Suppressor macrophage treated with lipopolysaccharide for 1 hour (primary cell): ENCODE measurements around the gene POLA2.
"Not testable (repeated sequence)": the region's sequence is repeated elsewhere in the genome, so short reads cannot be mapped to it uniquely, and the experiment has no call there.

ENCODE experiments used
- DNase-seq, 3 donors: peaks; one replicate each; pipeline ENCODE4 v3.0.0-alpha.2; 2020 to 2022

The POLA2 gene, protein sequence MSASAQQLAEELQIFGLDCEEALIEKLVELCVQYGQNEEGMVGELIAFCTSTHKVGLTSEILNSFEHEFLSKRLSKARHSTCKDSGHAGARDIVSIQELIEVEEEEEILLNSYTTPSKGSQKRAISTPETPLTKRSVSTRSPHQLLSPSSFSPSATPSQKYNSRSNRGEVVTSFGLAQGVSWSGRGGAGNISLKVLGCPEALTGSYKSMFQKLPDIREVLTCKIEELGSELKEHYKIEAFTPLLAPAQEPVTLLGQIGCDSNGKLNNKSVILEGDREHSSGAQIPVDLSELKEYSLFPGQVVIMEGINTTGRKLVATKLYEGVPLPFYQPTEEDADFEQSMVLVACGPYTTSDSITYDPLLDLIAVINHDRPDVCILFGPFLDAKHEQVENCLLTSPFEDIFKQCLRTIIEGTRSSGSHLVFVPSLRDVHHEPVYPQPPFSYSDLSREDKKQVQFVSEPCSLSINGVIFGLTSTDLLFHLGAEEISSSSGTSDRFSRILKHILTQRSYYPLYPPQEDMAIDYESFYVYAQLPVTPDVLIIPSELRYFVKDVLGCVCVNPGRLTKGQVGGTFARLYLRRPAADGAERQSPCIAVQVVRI

DNA sequence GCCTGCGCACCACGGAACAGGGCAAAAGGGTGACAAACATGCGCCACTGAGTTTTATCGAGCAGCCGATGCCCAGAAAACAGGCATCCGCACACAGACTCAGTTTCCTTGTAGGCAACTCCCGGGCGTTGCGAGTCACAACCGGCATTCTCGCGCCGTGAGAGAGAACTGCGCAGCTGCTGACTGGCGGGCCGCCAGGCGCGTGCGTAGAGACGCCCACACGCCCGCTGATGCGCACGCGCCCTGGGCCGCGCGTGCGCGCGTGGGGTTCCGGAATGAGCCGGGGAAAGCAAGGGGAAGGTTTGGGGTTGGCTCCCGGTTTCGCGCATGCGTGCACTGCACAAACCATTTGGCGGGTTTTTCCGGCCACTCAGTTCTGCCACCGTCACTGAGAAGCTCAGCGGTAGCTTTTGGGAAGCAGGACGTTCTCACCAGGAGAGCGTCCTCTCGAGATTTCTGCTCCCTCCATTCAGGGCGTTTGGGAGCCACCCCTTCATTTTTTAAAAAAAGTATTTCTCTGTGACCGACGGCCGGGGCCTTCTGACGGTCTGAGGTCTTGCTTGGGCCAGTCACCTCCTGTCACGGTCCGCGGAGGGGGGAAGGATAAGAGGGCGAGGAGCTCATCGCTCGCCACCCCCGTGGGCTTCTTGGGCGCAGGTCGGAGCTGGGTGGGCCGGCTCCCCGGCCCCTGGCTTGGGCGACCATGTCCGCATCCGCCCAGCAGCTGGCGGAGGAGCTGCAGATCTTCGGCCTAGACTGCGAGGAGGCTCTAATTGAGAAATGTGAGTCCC is at the start of gene POLA2:
POLA2 (plus strand) TSS at position 372 of the 790 bp plus-strand sequence; CDS start at position 703, 331 bp downstream.
- DNase-seq = peak; percentile 99 to 100 (median 100)

DNA sequence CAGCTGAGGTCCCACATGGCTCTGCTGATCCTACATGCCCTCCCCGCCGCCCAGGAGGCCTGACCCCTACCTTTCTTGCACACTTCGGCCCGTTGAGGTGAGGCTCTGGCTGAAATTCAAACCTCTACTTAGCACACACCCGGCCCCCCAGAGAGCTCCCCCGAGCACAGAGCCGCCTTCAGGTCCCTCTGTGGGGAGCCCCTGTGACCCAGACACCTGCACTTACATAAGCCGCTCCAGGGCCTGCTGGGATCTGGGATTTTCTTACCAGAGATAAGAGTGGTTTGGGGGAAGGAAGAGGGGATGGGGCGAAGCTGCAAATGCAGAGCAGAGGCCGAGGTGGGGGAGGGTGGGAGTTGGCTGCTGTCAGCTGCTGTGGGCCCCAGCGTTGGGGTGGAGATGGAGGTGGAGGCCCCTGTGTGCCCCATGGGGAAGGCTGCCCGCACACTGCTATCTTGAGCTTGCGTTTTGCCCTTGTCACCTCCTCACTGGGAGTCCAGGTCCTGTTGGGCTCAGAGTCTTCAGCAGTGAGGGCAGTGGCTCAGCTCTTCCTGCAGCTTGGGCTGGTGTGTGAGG is 49.4 kb upstream of the POLA2 start:
- no peak for DNase-seq

DNA sequence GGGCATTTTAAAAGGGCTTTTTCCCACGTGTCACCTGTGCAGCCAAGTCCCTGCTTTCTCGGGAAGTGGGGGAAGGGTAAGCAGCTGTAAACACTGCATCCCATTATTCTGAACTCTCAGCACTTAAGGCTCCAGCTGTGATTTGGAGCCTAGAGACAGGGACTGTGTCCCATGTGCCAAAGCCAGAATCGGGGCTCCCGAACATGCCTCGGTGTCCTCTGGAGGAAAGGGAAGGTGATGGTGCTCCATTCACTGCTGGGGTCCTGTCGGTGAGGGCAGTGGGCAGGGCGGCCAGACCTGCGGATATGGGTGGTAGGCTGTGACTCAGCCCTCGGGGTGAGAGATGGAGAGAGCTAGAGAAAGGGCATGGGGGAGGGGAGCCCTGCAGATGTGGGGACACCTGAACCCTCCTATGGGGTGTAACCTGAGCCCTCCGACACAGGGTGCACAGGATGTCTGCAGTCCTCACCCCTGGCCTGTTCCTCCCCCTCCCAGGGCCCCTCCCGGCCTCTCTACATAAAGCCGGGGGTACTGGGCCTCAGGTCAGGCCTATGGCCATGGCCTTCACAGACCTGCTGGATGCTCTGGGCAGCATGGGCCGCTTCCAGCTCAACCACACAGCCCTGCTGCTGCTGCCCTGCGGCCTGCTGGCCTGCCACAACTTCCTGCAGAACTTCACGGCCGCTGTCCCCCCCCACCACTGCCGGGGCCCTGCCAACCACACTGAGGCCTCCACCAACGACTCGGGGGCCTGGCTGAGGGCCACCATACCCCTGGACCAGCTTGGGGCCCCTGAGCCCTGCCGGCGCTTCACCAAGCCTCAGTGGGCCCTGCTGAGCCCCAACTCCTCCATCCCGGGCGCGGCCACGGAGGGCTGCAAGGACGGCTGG is 48.2 kb upstream of the POLA2 start:
- DNase-seq = no peak

DNA sequence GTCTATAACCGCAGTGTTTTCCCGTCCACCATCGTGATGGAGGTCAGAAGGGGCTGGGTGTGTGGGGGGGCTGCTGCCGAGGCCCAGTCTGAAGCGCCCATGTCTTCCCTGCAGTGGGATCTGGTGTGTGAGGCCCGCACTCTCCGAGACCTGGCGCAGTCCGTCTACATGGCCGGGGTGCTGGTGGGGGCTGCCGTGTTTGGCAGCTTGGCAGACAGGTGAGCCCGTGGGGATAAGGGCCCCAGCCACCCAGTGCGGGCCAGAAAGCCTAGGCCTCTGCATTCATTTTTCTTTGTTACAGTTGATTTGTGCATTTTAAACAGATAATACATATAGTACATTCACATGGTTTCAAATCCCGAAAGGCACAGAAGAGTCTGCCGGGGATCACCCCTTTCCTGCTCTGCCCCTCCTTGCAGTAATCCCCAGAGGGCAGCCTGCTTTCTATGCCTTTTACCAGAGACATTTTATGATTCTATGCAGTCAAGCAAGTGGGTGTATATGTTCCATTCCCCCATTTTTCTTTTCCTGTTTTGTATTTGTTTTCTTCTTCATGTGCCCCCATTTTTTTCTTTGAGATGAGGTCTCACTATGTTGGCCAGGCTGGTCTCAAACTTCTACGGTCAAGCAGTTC is 47.4 kb upstream of the POLA2 start:
- DNase-seq = no peak

DNA sequence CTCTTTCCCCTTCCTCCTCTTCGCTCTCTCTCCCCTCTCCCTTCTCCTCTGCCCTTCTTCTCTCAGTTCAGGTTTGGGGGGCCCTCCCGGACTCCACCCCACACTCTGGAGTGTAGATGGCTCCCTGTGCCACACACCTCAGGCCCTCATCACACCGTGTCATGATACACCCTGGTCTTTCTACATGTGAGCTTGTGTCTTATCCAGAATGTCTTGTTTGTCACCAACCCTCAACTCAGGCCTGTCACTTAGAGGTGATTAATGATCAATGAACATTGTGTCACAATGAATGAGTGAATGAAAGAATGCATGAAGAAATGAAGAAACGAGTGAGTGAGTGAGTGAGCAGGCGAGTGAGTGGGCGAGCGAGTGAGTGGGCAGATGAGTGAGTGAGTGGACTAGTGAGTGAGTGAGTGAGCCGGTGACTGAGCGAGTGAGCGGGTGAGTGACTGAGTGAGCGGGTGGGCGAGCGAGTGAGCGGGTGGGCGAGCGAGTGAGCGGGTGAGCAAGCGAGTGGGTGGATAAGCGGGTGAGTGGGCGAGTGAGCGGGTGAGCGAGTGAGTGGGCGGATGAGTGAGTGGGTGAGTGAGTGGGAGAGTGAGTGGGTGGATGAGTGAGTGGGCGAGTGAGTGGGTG is 46.2 kb upstream of the POLA2 start:
- DNase-seq = peak; percentile 43 to 67 (median 50)

DNA sequence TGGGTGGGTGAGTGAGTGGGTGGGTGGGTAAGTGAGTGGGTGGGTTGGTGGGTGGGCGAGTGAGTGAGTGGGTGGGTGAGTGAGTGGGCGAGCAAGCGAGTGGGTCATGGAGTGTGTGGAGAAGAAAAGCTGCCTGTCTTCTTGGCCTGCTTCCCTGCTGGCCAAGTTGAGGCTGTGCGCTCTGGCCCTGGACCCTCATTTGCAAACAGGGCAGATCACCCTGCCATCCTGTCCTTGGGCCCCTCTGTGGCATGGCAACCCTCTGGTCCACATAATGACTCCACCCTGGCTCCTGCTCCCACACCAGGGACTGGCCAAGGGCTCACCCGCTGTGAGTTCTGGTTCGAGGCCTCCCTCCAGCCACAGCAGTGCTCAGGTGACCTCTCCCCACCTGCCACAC is 44.9 kb upstream of the POLA2 start:
- DNase-seq = no peak

DNA sequence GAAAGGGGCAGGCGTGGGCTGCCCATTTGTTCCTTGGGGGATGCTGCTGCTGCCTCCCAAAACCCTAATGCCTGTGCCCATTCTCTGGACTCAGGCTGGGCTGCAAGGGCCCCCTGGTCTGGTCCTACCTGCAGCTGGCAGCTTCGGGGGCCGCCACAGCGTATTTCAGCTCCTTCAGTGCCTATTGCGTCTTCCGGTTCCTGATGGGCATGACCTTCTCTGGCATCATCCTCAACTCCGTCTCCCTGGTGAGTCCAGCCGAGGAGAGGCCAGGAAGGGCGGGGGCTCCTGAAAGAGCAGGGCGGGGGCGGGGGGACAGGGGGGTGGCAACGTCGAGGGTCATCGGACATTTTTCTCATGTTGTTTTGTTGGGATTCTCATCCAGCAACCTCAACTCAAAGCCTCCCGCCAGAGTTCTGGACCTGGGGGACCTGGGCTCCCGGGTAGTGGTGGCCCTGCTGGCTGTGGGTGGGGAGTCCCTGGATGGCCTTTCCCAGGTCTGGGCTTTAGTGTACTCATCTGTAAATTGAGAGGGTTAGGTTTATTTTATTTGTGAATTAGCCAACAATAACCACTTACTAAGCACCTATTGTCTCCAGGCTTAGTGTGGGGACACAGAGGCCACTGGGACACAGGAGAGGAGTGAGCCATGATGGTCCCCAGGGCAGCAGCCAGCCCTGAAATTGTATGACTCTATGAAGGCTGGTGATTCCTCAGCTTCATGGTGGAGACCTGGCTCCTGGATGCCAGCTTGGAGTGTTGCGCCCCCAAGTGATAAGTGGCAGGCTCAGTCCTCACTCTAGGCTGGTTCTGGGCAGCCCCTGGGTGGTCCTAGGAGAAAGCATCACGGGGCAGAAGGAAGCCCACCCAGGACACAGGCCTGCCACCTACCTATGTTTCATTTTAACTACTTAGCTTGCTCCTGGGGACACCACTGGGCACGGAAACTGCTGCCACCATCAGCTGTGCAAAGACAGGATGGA is 44.0 kb upstream of the POLA2 start:
- DNase-seq = no peak

DNA sequence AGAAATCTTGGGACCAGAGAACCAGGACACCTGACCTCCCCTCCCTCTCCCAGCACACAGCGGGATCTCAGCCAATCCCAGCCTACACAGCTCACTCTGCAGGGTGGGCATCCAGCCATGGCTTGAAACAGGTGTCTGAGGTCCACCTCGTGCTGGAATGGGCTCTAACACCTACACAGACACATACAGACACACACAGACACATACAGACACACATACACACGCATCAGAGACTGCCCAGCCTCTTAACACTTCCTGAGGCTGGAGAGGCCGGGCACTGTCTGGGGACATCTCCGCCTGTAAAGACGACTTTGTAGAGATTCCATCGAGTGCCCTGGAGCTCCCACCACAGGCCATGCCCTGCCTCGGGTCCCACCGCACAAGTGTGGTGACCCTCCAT is 43.3 kb upstream of the POLA2 start:
- no peak for DNase-seq

DNA sequence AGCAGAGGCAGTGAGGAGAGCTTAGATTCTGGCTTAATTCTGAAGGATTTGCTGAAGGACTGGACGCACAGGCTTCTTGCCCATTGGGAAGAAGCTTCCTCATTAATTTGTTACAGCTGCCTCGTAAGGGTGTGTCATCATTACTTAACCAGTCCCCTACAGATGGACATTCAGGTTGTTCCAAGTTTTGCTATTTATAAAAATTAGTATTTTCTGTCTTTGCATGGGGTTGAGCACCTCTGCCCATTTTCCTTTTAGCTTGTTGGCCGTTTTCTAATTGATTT is 41.9 kb upstream of the POLA2 start:
- DNase-seq = peak; percentile 42 to 60 (median 46)

DNA sequence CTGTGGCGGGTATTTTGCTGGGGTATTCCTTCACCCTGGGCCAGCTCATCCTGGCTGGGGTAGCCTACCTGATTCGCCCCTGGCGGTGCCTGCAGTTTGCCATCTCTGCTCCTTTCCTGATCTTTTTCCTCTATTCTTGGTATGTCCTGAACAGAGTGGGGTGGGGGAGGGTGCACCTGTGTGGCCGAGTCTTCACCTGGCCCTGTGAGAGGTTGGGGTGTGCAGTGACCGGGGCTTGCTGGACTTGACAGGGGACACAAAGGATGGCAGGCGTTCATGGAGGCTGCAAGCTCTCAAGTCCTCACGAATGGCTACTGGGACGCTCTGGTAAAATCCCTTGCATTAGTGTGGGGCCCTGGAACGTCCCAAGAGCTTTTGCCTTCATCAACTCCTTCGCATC is 40.7 kb upstream of the POLA2 start:
- no peak for DNase-seq

DNA sequence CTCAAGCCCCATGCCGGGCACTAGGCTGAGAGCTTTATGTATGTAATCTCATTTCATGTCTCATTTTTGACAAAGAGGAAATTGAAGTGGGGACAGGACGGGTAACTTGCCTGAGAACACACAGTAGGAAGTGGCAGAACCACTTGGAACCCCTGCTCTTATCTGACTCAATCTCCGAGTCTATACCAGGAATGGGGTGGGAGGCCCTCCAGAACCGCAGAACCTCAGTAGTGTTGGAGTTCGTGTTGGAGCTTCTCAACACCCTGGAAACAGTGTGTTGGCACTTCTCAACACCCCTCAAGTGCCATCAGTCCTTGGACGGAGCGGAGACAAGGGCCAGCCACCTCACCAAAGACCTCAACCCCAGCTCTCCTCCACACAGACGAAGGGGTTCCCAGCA is 38.8 kb upstream of the POLA2 start:
- DNase-seq = peak; percentile 35 to 53 (median 52)

DNA sequence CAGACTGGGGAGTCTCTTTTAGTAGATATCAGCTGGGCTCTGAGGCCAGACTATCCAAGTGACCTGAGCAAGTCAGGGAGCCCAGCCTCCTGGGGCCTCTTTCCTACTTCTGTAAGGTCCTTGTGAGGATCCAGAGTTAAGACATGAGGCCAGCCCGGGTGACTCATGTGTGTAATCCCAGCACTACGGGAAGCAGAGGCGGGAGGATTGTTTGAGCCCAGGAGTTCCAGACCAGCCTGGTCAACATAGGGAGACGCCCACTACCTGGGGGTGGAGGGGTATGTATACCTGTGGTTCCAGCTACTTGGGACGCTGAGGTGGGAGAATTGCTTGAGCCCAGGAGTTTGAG is 36.9 kb upstream of the POLA2 start:
- DNase-seq = peak; percentile 77 to 81 (median 80)

DNA sequence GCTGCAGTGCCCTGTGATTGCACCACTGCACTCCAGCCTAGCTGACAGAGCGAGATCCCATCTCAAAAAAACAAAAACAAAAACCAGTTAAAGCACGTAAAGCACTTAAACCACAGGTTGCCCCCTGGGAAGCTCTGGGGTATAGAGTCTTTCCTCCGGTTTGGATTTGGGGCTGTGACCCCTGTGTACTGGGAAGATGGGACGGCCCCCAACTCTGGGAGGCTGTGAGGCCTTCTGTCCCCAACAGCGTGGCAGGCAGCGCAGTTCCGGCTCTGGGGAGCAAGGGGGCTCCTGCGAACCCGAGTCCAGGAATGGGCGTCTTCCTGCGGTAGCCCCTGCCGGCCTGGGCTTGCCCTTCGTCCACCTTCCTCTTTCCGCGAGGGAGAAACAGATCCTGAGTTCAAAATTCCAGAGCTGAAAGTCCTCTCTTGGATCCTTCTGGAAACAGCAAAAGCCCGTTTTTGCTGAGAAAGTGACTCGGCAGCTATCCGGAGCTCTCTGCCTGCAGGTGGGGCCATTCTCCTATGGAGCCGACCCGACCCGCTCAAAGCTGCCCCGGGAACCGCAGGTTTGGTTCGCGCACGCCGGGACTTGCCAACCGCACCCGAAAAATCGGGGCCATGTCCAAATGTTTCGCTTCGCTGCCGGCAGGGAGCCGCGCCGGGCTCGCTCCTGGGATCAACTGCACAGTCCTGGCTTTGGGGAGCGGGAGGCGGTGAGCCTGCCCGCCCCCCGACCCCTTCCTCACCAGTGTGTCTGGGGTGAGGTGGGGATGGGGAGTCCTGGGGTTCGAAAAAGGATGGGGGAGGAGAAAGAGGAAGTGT is 36.3 kb upstream of the POLA2 start:
- peak; percentile 43 to 59 (median 49) for DNase-seq

DNA sequence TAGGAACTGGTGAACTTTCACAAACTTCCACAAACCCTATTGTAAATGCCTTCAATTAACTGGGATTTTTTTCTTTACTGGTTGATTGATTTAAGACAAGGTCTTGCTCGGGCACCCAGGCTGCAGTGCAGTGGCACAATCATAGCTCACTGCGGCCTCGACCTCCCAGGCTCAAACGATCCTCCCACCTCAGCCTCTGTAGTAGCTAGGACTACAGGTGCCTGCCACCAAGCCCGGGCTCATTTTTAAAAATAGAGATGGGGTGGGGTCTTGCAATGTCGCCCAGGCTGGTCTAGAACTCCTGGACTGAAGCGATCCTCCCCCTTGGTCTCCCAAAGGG is 35.7 kb upstream of the POLA2 start:
- peak in 2 of 3 donors; percentile 31 to 38 for DNase-seq

DNA sequence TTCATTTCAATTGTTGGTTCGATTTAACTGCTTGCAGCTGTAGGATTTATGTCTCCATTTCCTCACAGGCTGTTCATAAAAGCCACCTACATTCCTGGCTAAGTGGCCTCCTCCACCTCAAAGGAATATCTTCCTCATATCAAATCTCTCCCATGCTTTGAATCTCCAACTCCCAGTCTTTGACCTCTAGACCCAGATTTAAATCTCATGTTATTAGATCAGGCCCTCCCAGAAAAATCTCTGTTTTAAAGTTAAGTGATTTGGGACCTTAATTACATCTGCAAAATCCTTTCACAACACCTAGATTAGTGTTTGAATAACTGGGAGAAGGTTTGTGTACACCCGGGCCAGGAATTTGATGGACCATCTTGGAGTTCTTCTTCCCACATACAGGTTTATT is 33.9 kb upstream of the POLA2 start:
- DNase-seq = no peak

DNA sequence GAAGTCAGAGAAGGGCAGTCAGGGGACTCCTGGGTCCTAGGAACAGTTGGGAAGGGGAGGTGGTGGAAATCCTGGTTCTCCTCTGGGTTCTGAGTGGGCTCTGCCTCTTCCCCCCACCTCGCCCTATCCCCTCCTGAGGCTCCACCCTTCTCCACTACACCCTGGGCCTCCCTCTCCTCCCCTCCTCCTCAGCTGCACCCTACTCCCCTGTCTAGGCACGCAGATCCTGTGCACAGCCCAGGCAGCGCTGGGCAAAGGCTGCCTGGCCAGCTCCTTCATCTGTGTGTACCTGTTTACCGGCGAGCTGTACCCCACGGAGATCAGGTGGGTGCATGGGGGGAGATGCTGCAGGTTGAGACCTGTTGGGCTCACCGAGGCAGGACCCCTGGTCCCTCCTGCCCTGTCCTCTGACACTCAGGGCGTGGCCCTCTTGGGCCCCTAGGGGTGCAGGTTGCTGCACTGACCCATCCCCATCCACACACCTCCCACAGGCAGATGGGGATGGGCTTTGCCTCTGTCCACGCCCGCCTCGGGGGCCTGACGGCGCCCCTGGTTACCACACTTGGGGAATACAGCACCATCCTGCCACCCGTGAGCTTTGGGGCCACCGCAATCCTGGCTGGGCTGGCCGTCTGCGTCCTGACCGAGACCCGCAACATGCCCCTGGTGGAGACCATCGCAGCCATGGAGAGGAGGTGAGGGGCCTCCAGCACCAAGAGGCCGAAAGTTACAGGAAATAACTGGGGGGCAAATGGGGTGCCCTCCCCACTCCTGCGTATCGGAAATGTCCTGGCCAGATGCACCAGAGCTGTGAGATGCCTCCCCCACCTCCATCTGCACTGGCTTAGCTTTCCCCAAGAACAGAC is 25.3 kb upstream of the POLA2 start:
- DNase-seq = no peak

DNA sequence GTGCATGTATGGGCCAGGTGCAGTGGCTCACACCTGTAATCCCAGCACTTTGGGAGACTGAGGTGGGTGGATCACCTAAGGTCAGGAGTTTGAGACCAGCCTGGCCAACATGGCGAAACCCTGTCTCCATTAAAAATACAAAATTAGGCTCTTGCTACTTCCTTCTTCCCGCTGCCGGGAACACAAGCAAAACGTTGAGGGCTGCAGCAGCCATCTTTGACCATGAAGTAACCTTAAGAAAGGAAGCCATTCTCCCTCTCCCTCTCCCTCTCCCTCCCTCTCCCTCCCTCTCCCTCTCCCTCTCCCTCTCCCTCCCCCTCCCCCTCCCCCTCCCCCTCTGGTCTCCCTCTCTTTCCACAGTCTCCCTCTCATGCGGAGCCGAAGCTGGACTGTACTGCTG is 23.5 kb upstream of the POLA2 start:
- not testable (repeated sequence) for DNase-seq

DNA sequence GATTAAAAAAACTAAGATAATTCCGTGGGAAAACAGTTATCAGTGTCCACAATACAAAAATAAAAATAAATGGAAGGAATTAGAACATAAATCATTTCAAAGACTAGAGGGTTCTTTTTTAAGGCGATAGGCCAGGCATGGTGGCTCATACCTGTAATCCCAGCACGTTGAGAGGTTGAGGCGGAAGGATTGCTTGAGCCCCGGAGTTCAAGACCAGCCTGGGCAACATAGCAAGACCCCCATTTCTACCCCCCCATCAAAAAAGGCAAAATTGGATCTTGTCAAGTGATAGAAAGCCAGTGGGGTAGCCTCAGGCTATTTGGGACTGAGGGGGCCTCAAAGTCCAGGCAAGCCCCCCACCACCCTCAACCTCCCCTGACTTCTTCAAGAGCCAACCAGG is 20.6 kb upstream of the POLA2 start:
- no peak for DNase-seq

DNA sequence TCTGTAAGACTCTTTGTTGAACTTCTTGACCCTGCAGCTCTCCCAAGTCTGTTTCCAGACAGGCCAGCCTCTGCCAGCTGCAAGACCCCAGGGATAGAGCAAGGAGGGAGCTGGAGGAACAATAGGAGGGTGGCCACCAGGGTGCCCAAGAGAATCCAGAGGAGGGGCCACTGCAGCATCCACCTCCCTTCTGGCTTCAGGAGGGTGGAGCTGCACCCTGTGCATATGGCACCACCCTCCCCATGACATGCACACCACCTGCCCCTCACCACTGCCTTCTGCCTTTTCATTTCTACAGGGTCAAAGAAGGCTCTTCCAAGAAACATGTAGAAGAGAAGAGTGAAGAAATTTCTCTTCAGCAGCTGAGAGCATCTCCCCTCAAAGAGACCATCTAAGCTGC is 20.1 kb upstream of the POLA2 start:
- DNase-seq = no peak
